Brain pericyte (primary cell): ENCODE results near the gene ZBTB16.

Experiments used
- DNase-seq: peaks from one replicate; pipeline ENCODE4 v3.0.0-alpha.2; 2012; ENCODE audit warnings: low read depth, low spot score

ZBTB16 gene

DNA sequence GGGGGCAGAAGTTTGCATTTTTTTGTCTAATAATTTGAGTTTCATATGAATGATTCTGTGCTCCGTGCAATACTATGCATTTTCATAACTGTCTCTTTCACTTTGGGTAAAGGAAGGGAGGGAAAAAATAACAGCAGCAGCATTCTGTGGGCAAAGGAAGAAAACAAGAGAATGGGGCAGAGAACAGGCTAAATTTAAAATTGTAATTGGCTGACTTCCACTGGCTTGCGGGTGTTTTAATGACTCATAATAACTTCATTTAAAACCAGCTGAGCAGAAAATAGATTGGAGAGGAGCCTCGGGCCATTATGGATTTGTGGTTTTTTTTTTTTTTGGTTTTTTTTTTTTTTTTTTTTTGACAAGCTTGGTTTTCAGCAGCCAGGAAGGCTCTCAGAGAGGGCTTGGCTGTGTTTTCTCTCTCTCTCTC, 107.4 kb downstream of the ZBTB16 start:
- peak; percentile 76 for DNase-seq

DNA sequence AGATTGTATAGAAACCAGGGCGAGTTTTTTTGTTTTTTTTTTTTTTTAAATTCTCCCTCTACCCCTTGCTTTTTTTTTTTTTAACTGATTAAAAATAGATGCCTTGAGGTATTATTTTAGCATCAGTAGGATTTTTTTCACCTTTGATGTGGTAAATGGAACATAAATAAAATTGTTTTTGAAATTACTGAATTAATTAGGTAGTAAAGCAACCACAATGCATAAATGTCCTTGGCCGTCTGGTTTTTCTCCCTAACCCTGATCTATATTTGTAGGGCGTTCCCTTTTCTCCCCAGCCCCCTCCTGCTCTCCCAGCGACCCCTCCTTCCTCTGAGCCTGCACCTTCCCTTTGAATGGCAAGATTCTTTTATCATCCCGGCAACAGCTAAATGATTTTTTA, 107.8 kb downstream of the ZBTB16 start:
- no peak for DNase-seq

DNA sequence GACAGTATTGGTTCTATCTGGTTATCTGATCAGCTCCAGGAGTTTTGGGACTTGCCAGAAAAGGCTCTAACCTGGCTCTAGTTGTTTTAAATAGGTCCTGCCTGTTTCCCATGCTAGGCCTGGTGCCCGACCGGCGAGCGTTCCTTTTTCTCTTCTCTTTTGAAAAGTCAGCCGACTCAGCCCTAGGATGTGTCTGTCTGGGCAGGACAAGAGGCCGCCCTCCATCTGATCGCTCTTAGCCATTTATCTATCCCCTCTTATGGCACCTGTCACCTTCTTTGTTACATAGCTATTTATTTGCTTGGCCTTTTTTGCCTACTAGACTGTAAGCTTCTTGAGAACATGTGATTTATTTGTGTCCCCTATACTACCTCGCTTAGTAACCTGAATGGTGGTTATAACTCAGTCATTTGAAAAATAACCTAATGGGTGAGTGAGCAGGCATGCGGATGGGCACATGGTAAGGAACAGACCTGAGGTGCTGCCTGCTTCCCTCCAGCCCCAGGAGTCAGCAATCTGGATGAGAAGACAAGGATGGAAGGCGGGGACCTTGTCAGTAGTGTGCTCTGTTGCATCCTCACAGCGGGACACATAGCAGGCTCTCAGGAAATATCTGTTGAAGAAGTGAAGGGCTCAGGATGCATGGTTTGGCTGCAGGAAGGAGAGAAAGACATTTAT, 108.4 kb downstream of the ZBTB16 start:
- DNase-seq = no peak

DNA sequence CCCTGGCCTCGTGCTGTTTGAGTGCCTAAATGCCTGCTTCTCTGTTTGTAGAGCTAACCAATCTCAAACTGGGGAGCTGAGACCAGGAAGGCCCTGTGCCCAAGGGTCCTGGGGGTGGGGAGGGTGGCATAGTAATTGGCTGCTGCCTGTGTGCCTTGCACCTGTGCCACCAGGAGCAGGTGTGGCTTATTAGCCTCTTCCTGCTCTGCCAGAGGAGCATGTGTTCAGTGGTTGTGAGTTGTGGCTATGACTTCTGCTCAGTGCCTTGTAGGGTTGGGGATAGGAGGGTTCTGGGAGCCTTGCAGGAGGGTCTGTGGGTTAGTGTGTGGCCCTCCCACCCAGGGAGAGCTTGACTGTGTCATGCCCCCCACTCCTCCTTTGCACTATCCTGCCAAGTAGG, 109.2 kb downstream of the ZBTB16 start:
- DNase-seq = no peak

DNA sequence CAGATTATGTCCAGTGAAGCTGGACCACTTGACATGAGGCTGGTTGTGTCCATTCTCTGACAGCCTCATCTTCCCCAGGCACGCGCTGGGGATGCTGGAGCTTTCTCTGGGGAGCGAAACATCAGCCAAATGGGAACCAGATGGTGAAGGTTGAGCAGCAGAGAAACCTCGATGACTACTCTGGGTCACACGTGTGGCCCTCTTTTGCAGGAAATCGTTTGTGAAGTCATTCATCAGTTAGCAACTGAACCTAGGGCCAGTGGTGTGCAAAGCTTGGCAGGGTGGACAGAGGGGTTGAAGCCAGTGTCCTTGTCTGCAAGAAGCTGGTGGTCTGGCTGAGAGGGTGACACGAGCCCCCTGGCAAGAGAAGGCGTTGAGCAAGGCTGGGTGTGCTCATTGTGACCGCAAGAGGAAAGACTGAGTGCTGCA, 109.8 kb downstream of the ZBTB16 start:
- no peak for DNase-seq

DNA sequence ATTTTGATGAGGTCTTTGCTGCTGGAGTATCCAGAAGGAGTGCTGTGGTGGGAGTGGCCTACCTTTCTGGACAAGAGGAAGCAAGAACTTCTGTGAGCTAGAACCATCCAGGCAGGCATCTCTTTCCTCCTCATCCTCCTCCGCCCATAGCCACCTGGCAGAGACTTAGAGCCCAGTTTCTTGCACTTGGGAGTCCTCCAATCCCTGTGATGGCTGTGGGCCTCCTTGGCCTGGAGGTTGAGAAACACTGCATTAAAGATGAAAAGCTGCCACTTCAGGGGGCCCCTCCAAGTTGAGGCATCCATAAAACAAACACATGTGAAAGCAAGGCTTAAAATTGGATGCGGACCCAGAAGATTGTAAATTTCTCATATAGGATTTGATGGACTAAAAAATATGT, 110.3 kb downstream of the ZBTB16 start:
- no peak for DNase-seq

DNA sequence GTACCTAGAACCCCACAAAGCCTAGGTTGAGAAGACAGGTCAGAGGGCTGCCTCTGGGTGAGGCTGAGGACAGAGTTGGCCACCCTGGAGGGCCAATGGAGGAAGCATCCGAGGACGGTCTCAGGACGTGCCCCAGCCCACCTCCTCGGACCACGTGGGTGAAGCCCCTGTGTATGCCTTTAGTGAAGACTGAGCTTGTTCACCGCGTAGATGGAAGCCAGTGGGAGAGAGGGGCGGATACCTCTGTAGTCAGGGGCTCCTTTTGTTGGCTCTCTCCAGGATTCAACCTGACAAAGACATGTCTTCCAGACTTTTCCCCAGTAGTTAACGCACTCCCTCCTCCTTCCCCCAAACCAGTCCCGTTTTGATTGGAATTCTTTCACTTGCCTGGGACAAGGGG, 110.7 kb downstream of the ZBTB16 start:
- no peak for DNase-seq

DNA sequence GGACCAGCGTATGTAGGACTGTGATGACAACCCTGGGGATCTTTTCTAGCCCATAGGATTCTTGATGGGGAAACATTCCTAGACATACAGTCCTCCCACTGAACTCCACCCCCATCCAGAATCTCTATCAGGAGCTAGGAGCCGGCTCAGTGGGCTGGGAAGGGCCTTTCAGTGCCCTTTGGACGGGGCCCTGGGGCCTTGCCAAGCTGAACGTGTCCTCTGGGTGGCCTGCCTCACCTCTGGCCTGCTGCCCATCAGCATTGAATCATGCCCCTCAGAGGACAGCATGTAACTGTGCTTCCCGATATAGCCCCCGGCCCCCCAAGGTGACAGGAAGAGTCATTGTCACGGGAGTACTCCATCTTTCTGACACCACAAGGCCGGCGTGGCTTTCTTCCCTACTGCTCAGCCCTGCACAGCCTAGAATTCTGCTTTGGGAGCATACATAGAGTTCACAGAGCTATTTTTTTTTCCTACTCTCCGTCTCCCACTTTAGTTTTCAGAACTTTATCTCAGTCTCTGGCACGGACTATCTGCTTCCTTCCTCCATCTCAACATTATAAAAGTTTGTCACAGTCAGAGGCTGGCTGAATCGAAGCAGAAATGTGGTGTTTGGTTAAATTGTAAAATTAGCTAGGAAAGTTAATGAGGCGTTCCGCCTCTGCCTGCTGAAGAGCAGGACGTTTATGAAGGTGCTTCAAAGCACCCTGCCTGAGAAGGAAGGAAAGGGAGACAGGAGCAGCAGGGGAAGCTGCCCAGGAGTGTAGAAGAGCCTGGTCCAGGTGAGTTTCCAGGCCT, 111.9 kb downstream of the ZBTB16 start:
- DNase-seq = no peak

DNA sequence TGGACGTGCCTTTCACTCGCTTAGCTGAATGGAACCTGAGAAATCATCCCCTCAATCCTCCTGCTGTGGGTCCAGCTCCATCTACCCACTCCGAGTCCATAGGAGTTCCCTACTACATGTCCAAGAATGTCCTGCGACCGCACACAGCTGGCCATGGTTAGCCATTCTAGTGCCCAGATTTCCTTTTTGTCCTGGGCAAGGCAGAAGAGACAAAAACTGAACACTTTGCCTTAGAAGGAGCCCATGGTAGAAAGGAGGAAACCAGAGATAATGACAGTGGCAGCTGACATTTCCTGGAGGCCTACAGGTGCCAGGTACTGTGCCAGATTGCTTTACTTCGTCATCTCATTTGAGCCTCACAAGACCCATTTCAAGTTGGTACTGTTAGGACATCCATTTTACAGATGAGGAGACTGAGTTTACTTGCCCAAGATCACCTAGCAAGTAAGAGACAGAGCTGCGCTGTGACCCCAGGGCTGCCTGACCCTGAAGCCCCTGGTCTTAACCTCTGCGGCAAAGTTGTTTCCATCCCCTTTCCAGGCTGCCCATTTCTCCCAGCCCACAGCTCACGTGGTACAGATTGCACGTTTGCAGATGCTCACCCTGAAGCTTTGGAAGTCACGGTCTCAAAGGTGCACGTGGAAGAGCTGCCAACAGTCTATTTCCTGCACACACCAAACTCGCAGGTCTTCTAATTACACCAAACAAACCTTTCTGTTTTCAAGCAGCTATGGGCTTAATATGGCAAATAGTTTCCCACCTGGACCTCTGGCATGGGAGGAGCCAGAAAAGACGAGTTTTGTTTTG, 112.7 kb downstream of the ZBTB16 start:
- no peak for DNase-seq

DNA sequence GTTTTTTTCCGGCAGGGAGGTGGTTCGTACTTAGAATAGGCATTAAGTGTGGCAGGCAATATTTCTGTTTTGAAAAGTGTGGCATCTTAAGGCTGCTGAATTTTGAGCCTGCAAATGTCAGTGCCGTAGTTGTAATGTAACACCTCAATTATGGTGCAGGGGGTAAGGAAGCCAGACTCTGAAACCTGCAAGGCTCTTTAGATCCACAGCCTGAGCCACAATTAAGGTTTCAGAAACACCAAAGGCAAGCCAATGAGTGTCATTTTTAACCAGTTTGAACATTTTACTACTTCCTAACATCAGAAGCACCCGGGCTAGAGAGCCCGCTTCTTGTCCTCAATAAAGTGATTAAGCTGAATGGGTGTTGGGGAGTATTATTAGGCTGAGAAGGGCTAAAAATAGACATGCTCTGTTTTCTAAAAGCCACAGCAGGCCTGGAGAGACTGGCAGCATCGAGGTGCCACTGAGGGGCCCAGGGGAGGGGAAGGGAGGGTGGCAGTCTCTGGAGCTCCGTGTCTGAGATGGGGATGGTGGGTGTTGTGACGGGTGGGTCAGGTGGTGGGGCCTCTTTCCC, 113.4 kb downstream of the ZBTB16 start:
- no peak for DNase-seq

DNA sequence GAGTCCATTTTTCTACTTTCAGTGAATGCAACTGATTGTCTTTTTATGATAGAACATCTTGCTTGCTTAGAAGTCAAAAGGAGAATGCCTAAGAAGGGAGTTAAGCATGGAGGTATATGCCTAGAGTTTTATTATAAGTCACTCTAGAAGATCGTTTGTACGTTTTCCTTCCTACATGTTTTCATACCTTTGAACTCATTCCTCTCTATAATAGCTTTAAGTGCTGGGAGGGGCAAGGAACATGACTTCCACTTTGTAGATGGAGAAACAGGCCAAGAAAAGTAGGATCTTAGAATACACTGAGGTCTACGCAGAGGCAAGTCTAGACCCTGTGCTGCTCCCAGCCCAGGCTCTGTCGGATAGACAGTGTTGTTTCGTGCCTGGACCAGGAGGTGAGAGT, 114.3 kb downstream of the ZBTB16 start:
- no peak for DNase-seq

DNA sequence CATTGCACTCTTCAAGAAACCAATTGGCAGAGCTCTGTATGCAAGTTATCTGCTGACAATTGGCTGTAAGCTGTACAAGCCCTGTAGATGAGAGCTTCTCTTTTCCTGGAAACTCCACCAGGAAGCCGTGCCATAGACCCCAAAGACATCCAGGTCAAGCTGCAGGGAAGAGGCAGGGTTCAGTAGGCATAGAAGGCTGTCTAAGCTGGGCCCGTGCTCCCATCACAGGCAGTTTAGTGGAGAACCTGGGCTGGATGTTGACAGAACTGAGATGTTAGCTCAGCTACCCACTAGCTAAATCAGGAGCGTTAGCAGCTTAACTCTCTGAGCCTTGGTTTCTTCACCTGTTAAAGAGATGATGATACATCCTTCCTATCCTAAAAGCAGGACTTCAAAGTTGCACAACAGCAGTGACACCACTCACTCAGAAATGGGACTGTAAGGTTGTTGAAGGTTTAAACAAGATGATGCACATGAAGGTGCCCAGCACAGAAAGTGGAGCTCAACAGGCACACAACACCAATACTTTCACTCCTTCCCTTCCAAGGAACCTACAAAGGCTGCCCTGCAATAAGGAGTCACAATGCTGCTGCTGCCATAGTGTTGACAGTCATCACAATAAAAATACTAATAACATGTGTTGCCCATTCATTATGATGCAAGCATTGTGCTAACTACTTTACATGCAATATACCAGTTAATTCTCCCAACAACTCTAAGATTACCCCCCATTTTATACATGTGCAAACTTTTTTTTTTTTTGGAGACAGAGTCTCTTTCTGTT, 115.4 kb downstream of the ZBTB16 start:
- DNase-seq = no peak

DNA sequence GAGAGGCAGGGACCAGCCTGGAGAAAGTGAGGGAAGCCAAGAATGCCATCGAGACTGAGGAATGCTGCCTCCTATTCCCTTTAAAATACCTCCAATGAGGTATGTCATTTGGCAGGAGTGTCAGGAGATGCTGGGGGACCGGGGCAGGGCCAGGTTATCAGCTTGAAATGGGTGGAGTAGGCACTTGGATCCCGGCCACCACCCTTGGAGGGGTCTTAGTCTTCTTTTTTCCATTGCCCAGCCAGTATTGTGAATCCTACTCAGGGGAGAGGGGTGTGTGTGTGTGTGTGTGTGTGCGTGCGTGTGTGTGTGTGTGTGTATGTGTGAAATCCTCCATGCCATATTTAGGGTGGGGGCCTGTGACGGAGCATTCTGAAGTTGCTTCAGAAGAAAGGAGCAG, 116.2 kb downstream of the ZBTB16 start:
- DNase-seq = no peak

DNA sequence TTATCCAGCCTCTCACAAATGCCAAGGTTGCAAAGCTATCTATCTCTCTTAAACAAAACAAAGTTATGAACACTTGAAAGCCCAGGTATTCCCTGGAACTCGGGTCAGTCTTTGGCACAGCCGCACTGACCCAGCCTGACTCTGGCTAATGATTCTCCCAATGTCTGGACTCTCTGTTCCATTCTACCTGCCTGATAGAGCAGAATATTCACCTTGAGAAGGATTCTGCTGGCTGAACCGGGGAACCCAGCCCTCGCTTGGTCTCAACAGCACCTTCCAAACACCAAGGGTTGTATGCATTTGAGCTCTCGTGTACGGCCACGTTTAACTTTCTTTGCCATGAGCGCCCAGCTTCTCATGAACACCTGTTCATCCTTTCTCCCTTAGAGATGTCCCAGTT, 116.8 kb downstream of the ZBTB16 start:
- no peak for DNase-seq

DNA sequence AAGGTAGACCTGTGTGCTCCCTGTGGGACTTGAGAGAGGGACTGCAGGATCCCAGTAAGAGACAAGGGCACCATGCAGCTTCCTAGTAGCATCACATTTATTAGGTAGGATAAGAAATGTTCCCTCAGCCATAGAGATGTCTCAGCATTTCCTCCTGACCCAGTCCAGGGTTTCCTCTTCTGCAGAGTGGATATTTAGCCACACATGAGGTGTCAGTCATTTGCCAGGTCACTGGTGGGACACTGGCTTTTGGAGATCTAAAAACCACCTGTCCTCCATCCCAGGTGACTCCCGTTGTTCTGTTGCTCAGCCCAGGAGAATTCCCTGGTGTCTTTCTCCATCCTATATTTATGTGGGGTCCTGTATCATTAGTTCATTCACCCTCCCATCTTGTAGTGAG, 119.1 kb downstream of the ZBTB16 start:
- no peak for DNase-seq

DNA sequence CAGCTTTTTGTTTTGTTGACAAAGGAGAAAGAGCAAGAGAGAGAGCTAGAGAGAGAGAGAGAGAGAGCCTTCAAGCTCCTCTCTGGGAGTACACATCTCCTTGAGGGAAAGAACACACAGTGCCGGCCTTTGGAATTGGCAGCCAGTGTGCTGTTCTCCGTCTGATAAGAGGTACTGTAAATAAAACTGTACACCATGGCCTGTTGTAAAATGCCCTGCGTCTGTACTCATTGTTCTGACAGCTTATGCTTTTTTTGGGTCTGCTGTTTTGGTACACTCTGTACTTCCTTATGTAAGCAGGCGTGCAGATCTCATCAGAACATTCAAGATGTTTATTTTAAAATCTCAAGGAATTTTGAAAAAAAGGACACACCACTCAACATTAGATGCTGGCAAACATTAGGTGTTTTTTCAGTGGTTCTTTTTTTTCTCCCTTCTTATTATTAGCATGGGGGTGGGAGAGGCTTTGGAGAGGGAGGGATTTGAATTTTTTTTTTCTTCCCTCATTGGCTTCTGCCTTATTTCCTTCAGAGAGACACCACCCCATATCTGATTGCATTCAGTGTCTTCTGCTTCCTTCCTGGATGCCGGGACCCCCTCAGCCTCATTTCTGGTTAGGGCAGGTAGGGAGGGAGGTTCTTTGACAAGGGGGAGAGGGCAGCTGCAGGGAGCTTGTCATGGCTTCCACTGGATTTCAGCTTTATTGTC, 119.9 kb downstream of the ZBTB16 start:
- peak; percentile 95 for DNase-seq

DNA sequence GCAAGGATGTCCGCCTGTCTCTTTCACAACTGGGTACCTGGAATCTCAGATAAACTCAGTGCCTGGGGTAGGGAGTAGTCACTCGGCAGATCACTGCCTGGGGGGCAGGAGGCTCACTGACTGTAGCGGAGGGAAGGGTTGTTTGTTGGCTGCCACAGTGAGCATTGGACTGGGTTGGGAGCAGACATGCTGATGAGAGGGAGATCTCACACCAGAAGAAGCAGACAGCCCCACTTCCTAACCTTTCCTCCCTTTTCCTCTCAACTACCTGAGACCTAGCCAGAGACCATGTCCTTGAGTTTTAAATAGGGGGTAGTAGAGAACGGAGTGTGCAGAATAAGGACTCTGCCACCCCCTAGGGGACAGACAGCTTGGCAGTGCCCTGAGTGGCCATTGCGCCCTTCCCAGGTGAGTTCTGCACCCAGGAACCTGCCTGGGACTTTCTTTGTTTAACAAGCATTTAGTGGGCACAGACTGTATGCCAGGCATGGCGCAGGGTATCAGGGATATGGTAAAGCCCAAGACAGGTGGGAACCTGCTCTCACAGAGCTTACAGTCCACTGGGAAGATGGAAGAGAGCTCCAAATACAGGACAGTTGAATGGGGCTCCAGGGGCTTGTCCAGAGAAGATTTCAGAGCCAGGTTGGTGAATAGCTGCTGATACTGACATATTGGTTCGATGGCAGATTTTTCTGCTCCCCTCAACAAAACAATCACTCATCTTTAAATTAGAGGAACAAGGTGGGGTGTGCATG, 121.0 kb downstream of the ZBTB16 start:
- DNase-seq = no peak

DNA sequence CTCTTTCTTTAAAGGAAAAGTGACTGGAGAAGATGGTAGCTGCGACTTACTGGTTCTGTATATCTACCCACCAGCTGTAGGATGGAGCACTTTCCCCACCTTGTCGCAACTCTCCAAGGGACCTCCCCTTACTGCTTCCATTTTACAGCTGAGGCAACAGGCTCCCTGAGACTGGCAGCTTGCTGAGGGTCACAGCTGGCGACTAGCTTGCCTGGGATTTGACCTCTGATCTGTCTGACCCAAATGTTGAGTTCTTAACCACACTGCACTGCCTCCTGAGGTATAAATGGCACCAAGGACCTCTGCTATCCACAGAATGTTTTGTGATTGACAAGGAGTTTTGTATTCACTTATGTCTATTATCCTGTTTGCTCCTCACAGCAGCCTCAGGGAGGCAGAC, 121.7 kb downstream of the ZBTB16 start:
- no peak for DNase-seq

DNA sequence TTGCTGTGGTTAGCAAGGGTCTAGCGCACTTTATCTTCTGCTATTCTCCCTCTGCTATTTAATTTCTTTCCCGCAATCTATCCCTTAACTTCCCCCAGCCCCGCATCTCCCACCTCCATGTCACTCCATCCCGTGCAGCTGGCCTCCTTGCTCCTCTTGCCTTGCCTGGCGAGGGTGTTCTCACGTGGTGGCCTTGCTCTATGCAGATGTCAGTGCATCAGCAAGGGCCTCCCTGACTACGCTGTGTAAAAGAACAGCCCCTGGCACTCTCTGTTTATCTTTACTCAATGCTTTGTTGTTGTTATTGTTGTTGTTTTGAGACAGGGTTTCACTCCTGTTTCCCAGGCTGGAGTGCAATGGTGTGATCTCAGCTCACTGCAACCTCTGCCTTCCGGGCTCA, 122.2 kb downstream of the ZBTB16 start:
- DNase-seq = no peak

DNA sequence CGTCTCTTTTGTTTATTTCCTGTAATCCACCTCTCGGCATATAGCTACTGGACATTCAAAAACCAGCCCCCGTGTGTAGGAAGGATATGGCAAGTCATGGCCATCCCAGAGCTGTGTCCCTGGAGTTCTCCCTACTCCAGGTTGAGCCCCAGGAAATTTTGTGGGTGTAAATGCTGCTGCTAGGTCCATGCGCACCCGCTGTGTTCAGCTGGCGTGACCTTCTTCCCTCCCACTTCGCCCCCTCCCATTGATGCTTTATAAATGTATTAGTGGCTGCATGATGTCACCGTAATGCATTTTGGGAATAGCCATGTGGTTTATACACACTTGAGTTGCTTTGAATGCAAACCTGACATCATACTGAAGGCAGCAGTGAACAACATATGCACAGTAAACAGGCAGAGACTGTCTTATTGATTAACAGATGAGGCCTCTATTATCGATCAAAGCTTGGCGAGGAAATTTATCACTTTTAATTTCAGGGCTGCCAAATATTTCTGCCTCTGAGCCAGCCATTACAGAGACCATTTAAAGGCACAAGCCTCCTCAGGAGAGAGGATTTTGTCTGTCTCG, 123.0 kb downstream of the ZBTB16 start:
- DNase-seq = no peak
